Stimulated activated naive CD8-positive, alpha-beta T cell treated with anti-CD3 and anti-CD28 coated beads, Interleukin-15, Interleukin-2, amounts not matched to agents 100 ng/mL and 50 ng/mL, for 24 hours (primary cell): ENCODE data around the gene FUT8.

Experiments used
- H3K27ac Mint-ChIP-seq: one replicate; pipeline ENCODE4 v1.8.0; 2021; ENCODE audit warnings: mild to moderate bottlenecking, mixed read lengths
- H3K27me3 Mint-ChIP-seq: one replicate; pipeline ENCODE4 v1.8.0; 2021; ENCODE audit warnings: mixed read lengths
- H3K36me3 Mint-ChIP-seq: one replicate; pipeline ENCODE4 v1.8.0; 2021; ENCODE audit warnings: low read depth, mixed read lengths
- H3K4me1 Mint-ChIP-seq: one replicate; pipeline ENCODE4 v1.8.0; 2021; ENCODE audit warnings: low read depth, mixed read lengths
- H3K4me3 Mint-ChIP-seq: one replicate; pipeline ENCODE4 v1.8.0; 2021; ENCODE audit warnings: mild to moderate bottlenecking, mixed read lengths
- H3K9me3 Mint-ChIP-seq: one replicate; pipeline ENCODE4 v1.8.0; 2021; ENCODE audit warnings: mixed read lengths

The FUT8 gene

GRCh38 chr14:65428691-65429090, 16.2 kb downstream of the FUT8 start:
- Mint-ChIP-seq H3K36me3 (peaks cover 55% of the 10 kb centered on the region), H3K9me3 (no peaks in the 10 kb centered on the region), H3K27me3 (no peaks in the 10 kb centered on the region), H3K4me3 (no peak overlapping the region), H3K4me1 (peaks cover 61% of the 10 kb centered on the region), H3K27ac (peak overlapping the region; percentile 18)

GRCh38 chr14:65429757-65430156, 17.2 kb downstream of the FUT8 start:
- peaks cover 61% of the 10 kb centered on the region for H3K4me1 Mint-ChIP-seq
- peaks cover 1% of the 10 kb centered on the region for H3K9me3 Mint-ChIP-seq
- no peak overlapping the region for H3K4me3 Mint-ChIP-seq
- H3K27ac Mint-ChIP-seq: no peak overlapping the region
- peaks cover 59% of the 10 kb centered on the region for H3K36me3 Mint-ChIP-seq
- no peaks in the 10 kb centered on the region for H3K27me3 Mint-ChIP-seq

DNA sequence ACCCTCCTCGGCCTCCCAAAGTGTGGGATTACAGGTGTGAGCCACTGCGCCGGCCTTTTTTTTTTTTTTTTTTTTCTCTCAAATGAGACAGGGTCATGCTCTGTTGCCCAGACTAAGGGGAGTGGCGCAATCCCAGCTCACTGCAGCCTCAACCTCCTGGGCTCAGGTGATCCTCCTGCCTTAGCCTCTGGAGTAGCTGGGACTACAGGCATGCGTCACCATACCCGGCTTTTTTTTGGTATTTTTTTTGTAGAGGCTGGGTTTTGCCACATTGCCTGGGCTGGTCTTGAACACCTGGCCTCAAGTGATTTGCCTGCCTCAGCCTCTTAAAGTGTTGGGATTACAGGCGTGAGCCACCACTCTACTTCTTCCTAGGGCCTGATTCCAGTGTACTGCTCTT, 18.7 kb downstream of the FUT8 start:
- Mint-ChIP-seq H3K27me3 (no peaks in the 10 kb centered on the region), H3K4me1 (peaks cover 66% of the 10 kb centered on the region), H3K27ac (no peak overlapping the region), H3K9me3 (peaks cover 4% of the 10 kb centered on the region), H3K36me3 (peaks cover 68% of the 10 kb centered on the region), H3K4me3 (no peak overlapping the region)

DNA sequence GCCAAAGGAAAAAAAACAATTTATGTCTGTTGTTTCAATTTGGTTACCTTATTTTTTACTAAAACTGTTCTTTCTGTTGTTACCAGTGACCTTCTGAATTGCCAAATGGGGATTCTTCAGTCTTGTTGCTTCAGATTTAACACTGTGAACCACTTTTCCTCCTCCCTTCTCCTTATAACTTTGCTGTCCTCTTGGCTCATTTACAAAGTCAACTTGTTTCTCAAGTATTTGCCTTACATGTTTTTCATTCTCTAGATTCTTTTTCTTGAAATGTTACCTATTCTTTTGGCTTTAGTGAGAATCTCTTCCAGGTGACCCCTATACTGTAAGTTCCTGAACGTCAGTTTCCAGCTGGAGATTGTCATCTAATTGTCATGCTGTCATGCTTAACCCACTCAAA, 19.4 kb downstream of the FUT8 start:
- Mint-ChIP-seq H3K36me3 (peaks cover 61% of the 10 kb centered on the region), H3K27ac (no peak overlapping the region), H3K4me3 (no peak overlapping the region), H3K4me1 (peaks cover 65% of the 10 kb centered on the region), H3K27me3 (no peaks in the 10 kb centered on the region), H3K9me3 (peaks cover 4% of the 10 kb centered on the region)

GRCh38 chr14:65432361-65432948, 19.9 kb downstream of the FUT8 start:
- Mint-ChIP-seq H3K9me3 (peaks cover 4% of the 10 kb centered on the region), H3K36me3 (peaks cover 56% of the 10 kb centered on the region), H3K4me1 (peaks cover 66% of the 10 kb centered on the region), H3K27me3 (no peaks in the 10 kb centered on the region), H3K27ac (peak overlapping the region; percentile 68), H3K4me3 (peak overlapping the region; percentile 42)

DNA sequence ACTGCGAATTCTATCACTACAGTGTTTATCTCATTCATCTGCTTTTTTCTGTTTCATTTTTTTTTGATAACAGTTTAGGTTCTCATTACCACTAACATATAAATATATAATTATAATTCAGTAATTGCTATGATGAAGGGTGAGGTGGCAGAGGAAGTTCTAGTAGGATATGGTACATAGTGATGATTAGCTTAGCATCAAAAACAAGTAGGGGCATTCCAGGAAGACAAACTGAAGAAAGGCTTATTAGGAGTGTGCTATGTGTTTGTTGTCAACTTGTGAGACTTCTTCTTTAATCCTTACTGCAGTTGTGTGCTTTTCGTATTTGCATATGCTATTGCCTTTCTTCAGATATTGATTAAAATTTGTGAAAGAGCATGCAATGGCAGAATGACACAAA, 20.6 kb downstream of the FUT8 start:
- Mint-ChIP-seq H3K36me3 (peaks cover 50% of the 10 kb centered on the region), H3K4me1 (peaks cover 68% of the 10 kb centered on the region), H3K27ac (peak overlapping the region; percentile 68), H3K27me3 (no peaks in the 10 kb centered on the region), H3K9me3 (peaks cover 4% of the 10 kb centered on the region), H3K4me3 (no peak overlapping the region)

DNA sequence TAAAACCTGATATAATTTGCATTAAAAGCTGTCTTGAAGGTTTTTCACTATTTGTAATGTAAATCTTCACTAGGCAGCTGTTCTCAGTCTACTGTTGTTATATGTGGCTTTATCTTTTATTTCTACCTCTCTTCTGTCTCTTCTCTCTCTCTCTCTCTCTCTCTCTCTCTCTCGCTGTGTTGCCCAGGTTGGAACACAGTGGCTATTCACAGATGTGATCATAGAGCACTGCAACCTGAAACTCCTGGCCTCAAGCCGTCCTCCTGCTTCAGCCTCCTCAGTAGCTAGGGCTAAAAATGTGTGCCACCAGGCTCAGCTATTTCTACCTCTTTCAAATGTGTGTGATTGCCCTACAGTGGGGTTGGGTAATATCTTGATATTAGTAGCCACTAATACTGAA, 21.1 kb downstream of the FUT8 start:
- peak overlapping the region; percentile 29 for H3K27ac Mint-ChIP-seq
- no peak overlapping the region for H3K4me3 Mint-ChIP-seq
- H3K36me3 Mint-ChIP-seq: peaks cover 45% of the 10 kb centered on the region
- peaks cover 68% of the 10 kb centered on the region for H3K4me1 Mint-ChIP-seq
- H3K27me3 Mint-ChIP-seq: no peaks in the 10 kb centered on the region
- peaks cover 4% of the 10 kb centered on the region for H3K9me3 Mint-ChIP-seq

DNA sequence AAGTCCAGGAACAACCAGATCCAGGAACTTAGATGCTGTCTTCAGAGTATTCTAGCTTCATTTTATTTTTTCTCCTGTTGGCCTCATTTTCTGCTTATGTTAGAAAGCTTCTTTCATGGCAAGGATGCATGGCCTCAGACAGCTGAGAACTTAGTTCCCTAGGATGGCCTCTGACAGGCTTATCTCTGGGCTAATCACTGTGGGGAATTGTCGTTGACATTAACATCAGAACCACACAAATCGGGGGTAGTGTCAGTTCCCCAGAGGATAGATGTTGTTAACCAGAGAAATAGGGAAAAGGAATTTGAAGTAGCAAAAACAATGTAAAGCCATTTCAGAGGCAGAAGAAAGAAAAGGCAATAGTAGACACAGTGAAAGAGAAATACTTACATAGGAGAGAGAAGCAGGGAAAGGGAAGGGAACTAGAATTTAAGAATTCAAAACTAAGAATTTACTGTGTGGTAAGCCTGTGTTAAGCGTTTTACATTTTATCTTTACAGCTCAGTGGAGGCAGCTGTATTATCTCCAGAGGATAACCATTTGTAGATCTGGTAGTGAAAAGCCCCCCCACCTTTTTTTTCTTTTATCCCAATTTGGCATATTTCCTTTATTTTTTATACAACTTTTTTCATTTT, 21.8 kb downstream of the FUT8 start:
- Mint-ChIP-seq H3K36me3 (peaks cover 40% of the 10 kb centered on the region), H3K27ac (no peak overlapping the region), H3K4me3 (no peak overlapping the region), H3K9me3 (peaks cover 4% of the 10 kb centered on the region), H3K27me3 (no peaks in the 10 kb centered on the region), H3K4me1 (peaks cover 68% of the 10 kb centered on the region)

- Mint-ChIP-seq H3K4me1 (peaks cover 57% of the 10 kb centered on the region), H3K27me3 (no peaks in the 10 kb centered on the region), H3K27ac (peak overlapping the region; percentile 86), H3K4me3 (peak overlapping the region; percentile 35), H3K9me3 (peaks cover 4% of the 10 kb centered on the region), H3K36me3 (peaks cover 37% of the 10 kb centered on the region)
Observed at GRCh38 chr14:65438266-65438933, 25.9 kb downstream of the FUT8 start.

DNA sequence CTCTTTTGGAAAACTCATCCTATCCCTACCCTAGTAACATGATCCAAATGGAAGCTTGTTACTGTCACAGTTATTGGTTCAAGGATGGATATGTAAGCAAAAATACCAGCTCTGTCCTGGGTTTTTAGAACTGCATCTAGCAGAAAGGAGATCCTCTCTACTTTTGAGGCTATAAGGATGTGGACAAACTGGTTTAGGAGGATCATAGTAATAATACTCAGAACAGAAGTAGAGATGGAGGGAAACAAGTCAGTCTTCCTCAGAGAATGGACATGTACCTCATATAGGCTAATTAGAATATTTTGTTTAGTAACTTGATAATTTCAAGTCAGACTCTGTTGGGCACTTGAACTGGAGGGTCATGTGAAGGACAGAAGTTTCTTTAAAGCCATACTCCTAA, 26.6 kb downstream of the FUT8 start:
- Mint-ChIP-seq H3K27ac (peak overlapping the region; percentile 86), H3K36me3 (peaks cover 35% of the 10 kb centered on the region), H3K27me3 (no peaks in the 10 kb centered on the region), H3K9me3 (peaks cover 4% of the 10 kb centered on the region), H3K4me1 (peaks cover 58% of the 10 kb centered on the region), H3K4me3 (peak overlapping the region; percentile 27)

- Mint-ChIP-seq H3K4me1 (peaks cover 60% of the 10 kb centered on the region), H3K27ac (no peak overlapping the region), H3K36me3 (peaks cover 35% of the 10 kb centered on the region), H3K9me3 (peaks cover 4% of the 10 kb centered on the region), H3K27me3 (no peaks in the 10 kb centered on the region), H3K4me3 (no peak overlapping the region)
Observed at GRCh38 chr14:65440230-65440629, 27.7 kb downstream of the FUT8 start.

DNA sequence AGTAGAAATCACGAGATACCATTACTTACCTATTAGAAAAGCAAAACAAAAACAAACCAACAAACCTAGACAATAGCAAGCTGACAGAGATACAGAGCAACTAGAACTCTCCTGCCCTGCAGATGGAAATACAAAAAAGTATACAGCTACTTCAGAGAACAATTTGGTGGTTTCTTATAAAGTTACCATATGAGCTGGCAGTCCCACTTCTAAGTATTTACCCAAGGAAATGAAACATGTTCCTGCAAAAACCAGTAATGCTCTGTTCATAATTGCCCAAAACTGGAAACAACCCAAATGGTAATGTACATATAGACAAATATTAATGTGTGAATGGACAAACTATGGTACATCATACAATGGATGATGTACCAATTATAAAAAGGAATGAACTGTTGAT, 31.7 kb downstream of the FUT8 start:
- Mint-ChIP-seq H3K36me3 (peaks cover 44% of the 10 kb centered on the region), H3K27me3 (no peaks in the 10 kb centered on the region), H3K4me3 (no peak overlapping the region), H3K4me1 (peaks cover 46% of the 10 kb centered on the region), H3K9me3 (peaks cover 4% of the 10 kb centered on the region), H3K27ac (no peak overlapping the region)

GRCh38 chr14:65446159-65446558, 33.6 kb downstream of the FUT8 start:
- Mint-ChIP-seq H3K9me3 (peaks cover 4% of the 10 kb centered on the region), H3K4me3 (no peak overlapping the region), H3K27ac (no peak overlapping the region), H3K27me3 (no peaks in the 10 kb centered on the region), H3K36me3 (peaks cover 43% of the 10 kb centered on the region), H3K4me1 (peaks cover 48% of the 10 kb centered on the region)

DNA sequence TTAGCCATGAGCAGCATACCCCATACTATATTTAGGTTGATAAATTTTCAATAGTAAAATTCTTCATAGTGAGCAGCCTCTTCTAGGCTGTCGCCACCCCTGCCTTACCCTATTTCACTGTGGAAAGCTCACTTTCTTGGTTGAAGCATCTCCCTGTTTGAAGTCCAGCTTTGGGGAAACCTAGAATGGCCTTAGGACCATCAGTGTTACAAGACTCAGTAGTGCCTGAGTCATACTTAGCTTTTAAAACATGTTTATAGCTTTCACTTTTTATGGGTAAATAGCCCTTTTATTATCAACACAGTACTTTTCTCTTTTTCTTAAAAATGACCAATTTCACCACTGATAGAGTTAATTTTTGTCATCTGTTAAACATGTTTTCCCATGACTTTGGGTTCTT, 37.1 kb downstream of the FUT8 start:
- Mint-ChIP-seq H3K4me3 (no peak overlapping the region), H3K9me3 (peaks cover 8% of the 10 kb centered on the region), H3K27ac (no peak overlapping the region), H3K4me1 (peaks cover 52% of the 10 kb centered on the region), H3K36me3 (peaks cover 62% of the 10 kb centered on the region), H3K27me3 (no peaks in the 10 kb centered on the region)

DNA sequence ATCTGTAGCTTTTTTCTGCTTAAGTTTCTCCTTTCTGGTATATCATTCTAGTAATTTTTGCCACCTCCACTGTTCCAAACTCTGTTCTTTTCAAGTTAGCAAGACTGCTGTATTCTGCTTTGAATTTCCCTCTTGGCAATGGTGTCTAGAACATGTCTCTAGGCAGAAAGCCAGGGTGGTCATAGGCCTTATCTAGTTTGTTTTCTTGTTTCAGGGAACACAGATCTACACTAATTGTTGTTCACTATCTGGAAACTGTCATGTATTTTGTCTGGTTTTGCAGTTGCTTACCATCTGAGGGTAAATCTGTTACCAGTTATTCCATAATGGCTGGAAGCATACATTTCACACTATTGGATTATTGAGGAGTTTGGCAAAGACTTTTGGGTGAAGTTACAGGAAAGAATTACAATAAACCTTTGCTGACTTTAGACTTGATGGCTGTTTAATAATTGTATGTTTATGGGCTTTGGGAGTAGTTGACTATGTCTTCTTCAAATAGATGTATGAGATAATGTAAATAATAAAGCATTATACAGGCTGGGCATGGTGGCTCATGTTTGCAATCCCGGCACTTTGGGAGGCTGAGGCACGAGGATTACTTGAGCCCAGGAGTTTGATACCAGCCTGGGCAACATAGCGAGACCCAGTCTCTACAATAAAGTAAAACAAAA, 41.4 kb downstream of the FUT8 start:
- peaks cover 37% of the 10 kb centered on the region for H3K4me1 Mint-ChIP-seq
- peaks cover 73% of the 10 kb centered on the region for H3K36me3 Mint-ChIP-seq
- peaks cover 13% of the 10 kb centered on the region for H3K9me3 Mint-ChIP-seq
- H3K27me3 Mint-ChIP-seq: no peaks in the 10 kb centered on the region
- H3K4me3 Mint-ChIP-seq: no peak overlapping the region
- H3K27ac Mint-ChIP-seq: peak overlapping the region; percentile 16
